ENCODE results near the gene TMED8.

Gene TMED8

DNA sequence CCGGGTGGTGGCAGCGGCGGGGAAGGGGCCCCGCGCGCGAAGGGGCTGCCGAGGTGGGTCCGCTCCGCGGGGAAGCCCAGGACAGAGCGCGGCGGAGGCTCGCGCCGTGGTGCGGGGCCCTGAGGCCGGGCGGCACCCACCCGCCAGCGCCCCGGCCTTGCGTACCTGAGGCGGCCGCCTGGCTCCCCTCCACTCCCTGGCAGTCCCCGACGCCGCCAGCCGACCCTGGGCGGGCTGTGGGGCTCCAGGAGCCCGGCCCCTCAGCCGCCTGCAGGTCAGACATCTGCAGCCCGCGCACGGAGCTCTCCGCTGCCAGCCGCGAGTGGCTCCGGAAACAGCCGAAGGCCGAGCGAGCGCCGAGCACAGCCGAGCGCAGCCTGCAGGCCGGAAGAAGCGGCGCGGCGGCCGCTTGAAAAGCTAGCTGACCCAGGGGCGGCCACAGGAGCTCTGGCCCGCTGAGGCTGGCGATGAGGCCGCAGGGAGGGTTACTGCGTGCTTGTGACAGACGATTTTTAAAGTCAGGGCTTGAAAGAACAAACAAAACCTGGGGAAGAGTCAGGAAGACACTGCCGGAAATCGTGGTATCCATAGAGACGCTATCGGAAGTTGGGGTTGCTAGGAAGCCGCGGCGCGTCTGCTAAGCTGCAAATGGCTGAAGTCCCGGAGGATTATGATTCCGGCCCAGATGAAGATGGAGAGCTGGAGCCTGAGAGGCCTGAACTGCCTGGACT is at the start of gene TMED8, which contains the start of gene SAMD15:
TSS of gene TMED8 (minus strand) at position 324 of the 731 bp plus-strand sequence. CDS start at position 283, 41 bp downstream.
TSS of gene SAMD15 (plus strand) at position 609 of the 731 bp plus-strand sequence. CDS start at position 649, 40 bp downstream.
- peak; percentile 97 for ATAC-seq (ENCODE audit: low read depth)
- no peaks in the 10 kb centered on the region for H3K27me3 ChIP-seq (ENCODE audit: insufficient read depth, poor library complexity, severe bottlenecking)
- H3K27ac ChIP-seq (ENCODE audit: poor library complexity, severe bottlenecking), result peak within 1 kb of the TSS; percentile 60
- no peaks in the 10 kb centered on the region for H3K9me3 ChIP-seq (ENCODE audit: severe bottlenecking)
- H3K4me1 ChIP-seq (ENCODE audit: insufficient read depth, poor library complexity, severe bottlenecking), result peaks cover 10% of the 10 kb centered on the region
- no peaks in the 10 kb centered on the region for H3K36me3 ChIP-seq (ENCODE audit: low read depth)
- peak within 1 kb of the TSS; percentile 87 for H3K4me3 ChIP-seq (ENCODE audit: severe bottlenecking)
- peak; percentile 86 for DNase-seq (ENCODE audit: low spot score)
- TF ChIP-seq, protein P1, sequence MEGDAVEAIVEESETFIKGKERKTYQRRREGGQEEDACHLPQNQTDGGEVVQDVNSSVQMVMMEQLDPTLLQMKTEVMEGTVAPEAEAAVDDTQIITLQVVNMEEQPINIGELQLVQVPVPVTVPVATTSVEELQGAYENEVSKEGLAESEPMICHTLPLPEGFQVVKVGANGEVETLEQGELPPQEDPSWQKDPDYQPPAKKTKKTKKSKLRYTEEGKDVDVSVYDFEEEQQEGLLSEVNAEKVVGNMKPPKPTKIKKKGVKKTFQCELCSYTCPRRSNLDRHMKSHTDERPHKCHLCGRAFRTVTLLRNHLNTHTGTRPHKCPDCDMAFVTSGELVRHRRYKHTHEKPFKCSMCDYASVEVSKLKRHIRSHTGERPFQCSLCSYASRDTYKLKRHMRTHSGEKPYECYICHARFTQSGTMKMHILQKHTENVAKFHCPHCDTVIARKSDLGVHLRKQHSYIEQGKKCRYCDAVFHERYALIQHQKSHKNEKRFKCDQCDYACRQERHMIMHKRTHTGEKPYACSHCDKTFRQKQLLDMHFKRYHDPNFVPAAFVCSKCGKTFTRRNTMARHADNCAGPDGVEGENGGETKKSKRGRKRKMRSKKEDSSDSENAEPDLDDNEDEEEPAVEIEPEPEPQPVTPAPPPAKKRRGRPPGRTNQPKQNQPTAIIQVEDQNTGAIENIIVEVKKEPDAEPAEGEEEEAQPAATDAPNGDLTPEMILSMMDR (IDR thresholded peaks at IDR 0.05; ENCODE audit: poor library complexity, severe bottlenecking), result peak; percentile 24

GRCh38 chr14:77426396-77426795 is 49.5 kb upstream of the TMED8 start:
- TF ChIP-seq, protein P1 (IDR thresholded peaks at IDR 0.05; ENCODE audit: poor library complexity, severe bottlenecking), result no peak
- H3K4me3 ChIP-seq (ENCODE audit: severe bottlenecking), result no peak overlapping the region
- no peaks in the 10 kb centered on the region for H3K9me3 ChIP-seq (ENCODE audit: severe bottlenecking)
- DNase-seq (ENCODE audit: low spot score), result no peak
- H3K27me3 ChIP-seq (ENCODE audit: insufficient read depth, poor library complexity, severe bottlenecking), result no peaks in the 10 kb centered on the region
- H3K27ac ChIP-seq (ENCODE audit: poor library complexity, severe bottlenecking), result no peak overlapping the region
- no peaks in the 10 kb centered on the region for H3K4me1 ChIP-seq (ENCODE audit: insufficient read depth, poor library complexity, severe bottlenecking)
- H3K36me3 ChIP-seq (ENCODE audit: low read depth), result peaks cover 71% of the 10 kb centered on the region
- ATAC-seq (ENCODE audit: low read depth), result no peak

GRCh38 chr14:77424862-77425261 is 48.0 kb upstream of the TMED8 start:
- no peak overlapping the region for H3K4me3 ChIP-seq (ENCODE audit: severe bottlenecking)
- H3K36me3 ChIP-seq (ENCODE audit: low read depth), result peaks cover 58% of the 10 kb centered on the region
- no peaks in the 10 kb centered on the region for H3K4me1 ChIP-seq (ENCODE audit: insufficient read depth, poor library complexity, severe bottlenecking)
- H3K27ac ChIP-seq (ENCODE audit: poor library complexity, severe bottlenecking), result no peak overlapping the region
- no peak for ATAC-seq (ENCODE audit: low read depth)
- no peaks in the 10 kb centered on the region for H3K9me3 ChIP-seq (ENCODE audit: severe bottlenecking)
- TF ChIP-seq, protein P1 (IDR thresholded peaks at IDR 0.05; ENCODE audit: poor library complexity, severe bottlenecking), result no peak
- no peaks in the 10 kb centered on the region for H3K27me3 ChIP-seq (ENCODE audit: insufficient read depth, poor library complexity, severe bottlenecking)
- DNase-seq (ENCODE audit: low spot score), result no peak

DNA sequence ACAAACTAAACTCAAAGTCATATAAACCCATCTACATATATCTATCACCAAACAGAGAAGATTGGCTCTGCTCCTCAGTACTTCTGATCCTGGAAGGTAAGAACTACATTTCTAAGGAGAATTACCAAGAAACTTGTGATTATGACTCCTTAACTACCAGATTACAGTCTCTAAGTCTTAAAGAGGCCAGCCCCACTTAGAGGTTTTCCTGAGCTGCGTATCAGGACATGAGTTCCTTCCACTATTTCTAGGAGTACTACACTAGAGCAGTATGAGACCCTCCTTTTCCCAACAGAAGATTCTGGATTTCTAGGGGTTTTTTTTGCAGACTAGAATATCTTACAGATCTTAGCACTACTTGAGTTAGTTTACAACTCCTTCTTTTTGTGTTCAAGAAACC is 46.5 kb upstream of the TMED8 start, which contains the start of gene NOXRED1:
TSS of gene NOXRED1 (minus strand) at position 101 of the 400 bp plus-strand sequence. CDS start 634 bp downstream, outside the sequence.
- Histone ChIP-seq H3K36me3 (ENCODE audit: low read depth) (peaks cover 44% of the 10 kb centered on the region), H3K9me3 (ENCODE audit: severe bottlenecking) (no peaks in the 10 kb centered on the region)
- ATAC-seq (ENCODE audit: low read depth), result no peak

More for the DNA sequence above, 46.5 kb upstream of the TMED8 start, which contains the start of gene NOXRED1:
- Histone ChIP-seq H3K27ac (ENCODE audit: poor library complexity, severe bottlenecking) (no peak within 1 kb of the TSS), H3K4me3 (ENCODE audit: severe bottlenecking) (no peak within 1 kb of the TSS), H3K27me3 (ENCODE audit: insufficient read depth, poor library complexity, severe bottlenecking) (no peaks in the 10 kb centered on the region), H3K4me1 (ENCODE audit: insufficient read depth, poor library complexity, severe bottlenecking) (no peaks in the 10 kb centered on the region)
- TF ChIP-seq, protein P1 (IDR thresholded peaks at IDR 0.05; ENCODE audit: poor library complexity, severe bottlenecking), result no peak
- DNase-seq (ENCODE audit: low spot score), result no peak

Measured in RWPE2 (cell line).